ENCODE measurements around the gene ARHGAP23. TPM values are rescaled to one million over a fixed set of nuclear protein-coding genes. Genes with fewer than 3 reads are reported as not detected.

ARHGAP23 gene
- polyA plus RNA-seq, 1 donor (not counting 4 experiments of a cell fraction or from before 2014, with no cell fraction given): 6.1 TPM

DNA sequence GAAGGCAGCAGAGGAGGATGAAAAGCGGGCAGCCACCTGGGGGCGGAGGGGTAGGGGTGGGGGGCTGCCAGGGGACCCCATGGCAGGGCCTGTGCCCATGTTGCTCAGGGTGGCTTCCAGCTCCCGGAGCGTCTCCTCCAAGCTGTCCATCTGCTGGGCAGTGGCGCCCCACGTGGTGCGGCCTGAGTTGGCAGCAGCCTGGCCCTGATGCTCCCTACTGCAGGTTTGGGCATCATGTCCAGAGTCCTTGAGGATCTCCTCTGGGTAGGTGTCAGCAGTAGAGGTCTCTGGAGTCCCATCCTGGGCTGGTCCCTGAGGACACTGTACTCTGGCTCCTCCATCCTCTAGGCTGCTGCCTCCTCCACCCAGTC, 116.6 kb downstream of the ARHGAP23 start:
- Histone ChIP-seq H3K4me1 (ENCODE audit: control insufficient read depth, extremely low read depth, insufficient read depth, low read length) (no peaks in the 10 kb centered on the region), H3K4me2 (ENCODE audit: control insufficient read depth, extremely low read depth, insufficient read depth, low read depth, low read length) (no peak overlapping the region), H3K4me3 (ENCODE audit: control insufficient read depth in 2 of 3, extremely low read depth in 1 of 3, insufficient read depth in 2 of 3, low read depth in 1 of 3, low read length in 3 of 3) (no peak overlapping the region), H3K9me3 (ENCODE audit: control insufficient read depth, low read depth, low read length) (no peaks in the 10 kb centered on the region), H3K9ac (ENCODE audit: control insufficient read depth, extremely low read depth, insufficient read depth, low read length) (no peak overlapping the region), H3K79me2 (ENCODE audit: control insufficient read depth, insufficient read depth, low read length) (no peaks in the 10 kb centered on the region), H3K27ac (ENCODE audit: control insufficient read depth, insufficient read depth, low read length) (no peak overlapping the region), H4K20me1 (ENCODE audit: control insufficient read depth, extremely low read depth, insufficient read depth, low read length) (no peaks in the 10 kb centered on the region), H2AFZ (ENCODE audit: control insufficient read depth, low read length) (no peak overlapping the region), H3K9me1 (ENCODE audit: control insufficient read depth, extremely low read depth, insufficient read depth, low read length) (no peaks in the 10 kb centered on the region), H3K36me3 (ENCODE audit: control insufficient read depth in 2 of 2, extremely low read depth in 1 of 2, insufficient read depth in 2 of 2, low read length in 2 of 2) (no peaks in the 10 kb centered on the region), H3K27me3 (ENCODE audit: control insufficient read depth, extremely low read depth, insufficient read depth, low read length) (no peaks in the 10 kb centered on the region)
- no peak for DNase-seq (ENCODE audit: low read depth, low spot score)
- no peak for FAIRE-seq
- dilution Hi-C loops (cut with MboI; ENCODE audit: extremely low pct_ligation_motif_present, low sequenced_read_pairs): no loop called here
- TF ChIP-seq, protein P1, sequence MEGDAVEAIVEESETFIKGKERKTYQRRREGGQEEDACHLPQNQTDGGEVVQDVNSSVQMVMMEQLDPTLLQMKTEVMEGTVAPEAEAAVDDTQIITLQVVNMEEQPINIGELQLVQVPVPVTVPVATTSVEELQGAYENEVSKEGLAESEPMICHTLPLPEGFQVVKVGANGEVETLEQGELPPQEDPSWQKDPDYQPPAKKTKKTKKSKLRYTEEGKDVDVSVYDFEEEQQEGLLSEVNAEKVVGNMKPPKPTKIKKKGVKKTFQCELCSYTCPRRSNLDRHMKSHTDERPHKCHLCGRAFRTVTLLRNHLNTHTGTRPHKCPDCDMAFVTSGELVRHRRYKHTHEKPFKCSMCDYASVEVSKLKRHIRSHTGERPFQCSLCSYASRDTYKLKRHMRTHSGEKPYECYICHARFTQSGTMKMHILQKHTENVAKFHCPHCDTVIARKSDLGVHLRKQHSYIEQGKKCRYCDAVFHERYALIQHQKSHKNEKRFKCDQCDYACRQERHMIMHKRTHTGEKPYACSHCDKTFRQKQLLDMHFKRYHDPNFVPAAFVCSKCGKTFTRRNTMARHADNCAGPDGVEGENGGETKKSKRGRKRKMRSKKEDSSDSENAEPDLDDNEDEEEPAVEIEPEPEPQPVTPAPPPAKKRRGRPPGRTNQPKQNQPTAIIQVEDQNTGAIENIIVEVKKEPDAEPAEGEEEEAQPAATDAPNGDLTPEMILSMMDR (optimal IDR thresholded peaks at IDR 0.05 in 1 of 3, IDR thresholded peaks at IDR 0.05 in 1 of 3, conservative IDR thresholded peaks at IDR 0.05 in 1 of 3; ENCODE audit: extremely low read depth in 1 of 3, insufficient read depth in 2 of 3, low read length in 3 of 3): no peak
- TF ChIP-seq EZH2 (IDR thresholded peaks at IDR 0.05; ENCODE audit: low read length): no peak

DNA sequence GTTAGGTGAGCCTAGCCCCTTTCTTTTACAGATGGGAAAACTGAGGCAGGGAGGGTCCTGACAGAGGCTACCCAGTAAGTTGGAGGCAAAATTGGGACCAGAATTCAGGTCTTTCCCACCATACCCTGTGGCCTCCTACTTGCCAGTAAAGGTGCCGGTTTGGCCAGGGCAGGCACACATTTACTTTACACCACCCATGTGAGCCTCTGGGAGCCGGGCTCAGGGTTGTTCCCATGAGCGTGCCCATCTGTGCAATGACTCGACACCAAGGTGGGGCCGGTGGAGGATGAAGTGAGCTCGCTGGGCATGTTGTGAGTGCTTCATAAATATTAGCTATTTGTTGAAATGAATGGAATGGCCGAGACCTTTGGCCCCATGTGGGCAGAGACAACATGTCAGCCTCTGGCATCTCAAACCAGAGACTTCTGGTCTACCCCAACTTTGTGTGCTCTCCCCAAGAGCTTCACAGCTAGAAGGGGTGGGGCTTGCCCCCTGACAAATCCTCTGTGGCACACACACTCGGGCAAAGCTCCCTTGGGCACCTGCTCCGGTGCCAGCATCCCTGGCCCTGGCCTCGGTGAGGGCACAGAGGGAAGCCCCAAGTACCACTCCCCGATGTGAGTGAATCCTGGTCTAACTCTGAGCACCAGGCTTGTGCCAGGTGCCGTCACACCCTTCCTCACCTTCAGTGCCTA, 117.4 kb downstream of the ARHGAP23 start:
- no peak overlapping the region for H3K4me2 ChIP-seq (ENCODE audit: control insufficient read depth, extremely low read depth, insufficient read depth, low read depth, low read length)
- no peaks in the 10 kb centered on the region for H4K20me1 ChIP-seq (ENCODE audit: control insufficient read depth, extremely low read depth, insufficient read depth, low read length)
- H3K79me2 ChIP-seq (ENCODE audit: control insufficient read depth, insufficient read depth, low read length): no peaks in the 10 kb centered on the region
- H3K4me1 ChIP-seq (ENCODE audit: control insufficient read depth, extremely low read depth, insufficient read depth, low read length): peaks cover 3% of the 10 kb centered on the region
- H3K36me3 ChIP-seq (ENCODE audit: control insufficient read depth in 2 of 2, extremely low read depth in 1 of 2, insufficient read depth in 2 of 2, low read length in 2 of 2): no peaks in the 10 kb centered on the region
- H3K9me1 ChIP-seq (ENCODE audit: control insufficient read depth, extremely low read depth, insufficient read depth, low read length): no peaks in the 10 kb centered on the region
- DNase-seq (ENCODE audit: low read depth, low spot score): no peak
- no peaks in the 10 kb centered on the region for H3K27me3 ChIP-seq (ENCODE audit: control insufficient read depth, extremely low read depth, insufficient read depth, low read length)
- no peak overlapping the region for H3K27ac ChIP-seq (ENCODE audit: control insufficient read depth, insufficient read depth, low read length)
- TF ChIP-seq, protein P1 (optimal IDR thresholded peaks at IDR 0.05 in 1 of 3, IDR thresholded peaks at IDR 0.05 in 1 of 3, conservative IDR thresholded peaks at IDR 0.05 in 1 of 3; ENCODE audit: extremely low read depth in 1 of 3, insufficient read depth in 2 of 3, low read length in 3 of 3): no peak
- no peak for TF ChIP-seq EZH2 (IDR thresholded peaks at IDR 0.05; ENCODE audit: low read length)
- H3K9me3 ChIP-seq (ENCODE audit: control insufficient read depth, low read depth, low read length): no peaks in the 10 kb centered on the region
- no peak overlapping the region for H2AFZ ChIP-seq (ENCODE audit: control insufficient read depth, low read length)
- no peak for FAIRE-seq
- H3K9ac ChIP-seq (ENCODE audit: control insufficient read depth, extremely low read depth, insufficient read depth, low read length): no peak overlapping the region
- no peak overlapping the region for H3K4me3 ChIP-seq (ENCODE audit: control insufficient read depth in 2 of 3, extremely low read depth in 1 of 3, insufficient read depth in 2 of 3, low read depth in 1 of 3, low read length in 3 of 3)
- dilution Hi-C loops (cut with MboI; ENCODE audit: extremely low pct_ligation_motif_present, low sequenced_read_pairs): no loop called here

Measured in keratinocyte (primary cell).